C4-2B (cell line): ENCODE measurements around the gene ABHD14A.

ENCODE experiments used
- H3K27ac ChIP-seq: fragments of 450-650 bp; 2 replicates; pipeline ENCODE4 v1.5.1; 2017
- ZFX ChIP-seq: fragments of 450-650 bp; IDR thresholded peaks from 2 replicates; pipeline ENCODE4 v1.6.1; 2017
- TF ChIP-seq, protein P1 (sequence below): fragments of 450-650 bp; conservative IDR thresholded peaks from 2 replicates; pipeline ENCODE4 v1.5.1; 2017; ENCODE audit warnings: mild to moderate bottlenecking

The ABHD14A gene

GRCh38 chr3:51961602-51962569 lies 13.0 kb upstream of the ABHD14A start:
- no peak overlapping the region for H3K27ac ChIP-seq
- TF ChIP-seq, protein P1, sequence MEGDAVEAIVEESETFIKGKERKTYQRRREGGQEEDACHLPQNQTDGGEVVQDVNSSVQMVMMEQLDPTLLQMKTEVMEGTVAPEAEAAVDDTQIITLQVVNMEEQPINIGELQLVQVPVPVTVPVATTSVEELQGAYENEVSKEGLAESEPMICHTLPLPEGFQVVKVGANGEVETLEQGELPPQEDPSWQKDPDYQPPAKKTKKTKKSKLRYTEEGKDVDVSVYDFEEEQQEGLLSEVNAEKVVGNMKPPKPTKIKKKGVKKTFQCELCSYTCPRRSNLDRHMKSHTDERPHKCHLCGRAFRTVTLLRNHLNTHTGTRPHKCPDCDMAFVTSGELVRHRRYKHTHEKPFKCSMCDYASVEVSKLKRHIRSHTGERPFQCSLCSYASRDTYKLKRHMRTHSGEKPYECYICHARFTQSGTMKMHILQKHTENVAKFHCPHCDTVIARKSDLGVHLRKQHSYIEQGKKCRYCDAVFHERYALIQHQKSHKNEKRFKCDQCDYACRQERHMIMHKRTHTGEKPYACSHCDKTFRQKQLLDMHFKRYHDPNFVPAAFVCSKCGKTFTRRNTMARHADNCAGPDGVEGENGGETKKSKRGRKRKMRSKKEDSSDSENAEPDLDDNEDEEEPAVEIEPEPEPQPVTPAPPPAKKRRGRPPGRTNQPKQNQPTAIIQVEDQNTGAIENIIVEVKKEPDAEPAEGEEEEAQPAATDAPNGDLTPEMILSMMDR: no peak
- no peak for TF ChIP-seq ZFX

DNA sequence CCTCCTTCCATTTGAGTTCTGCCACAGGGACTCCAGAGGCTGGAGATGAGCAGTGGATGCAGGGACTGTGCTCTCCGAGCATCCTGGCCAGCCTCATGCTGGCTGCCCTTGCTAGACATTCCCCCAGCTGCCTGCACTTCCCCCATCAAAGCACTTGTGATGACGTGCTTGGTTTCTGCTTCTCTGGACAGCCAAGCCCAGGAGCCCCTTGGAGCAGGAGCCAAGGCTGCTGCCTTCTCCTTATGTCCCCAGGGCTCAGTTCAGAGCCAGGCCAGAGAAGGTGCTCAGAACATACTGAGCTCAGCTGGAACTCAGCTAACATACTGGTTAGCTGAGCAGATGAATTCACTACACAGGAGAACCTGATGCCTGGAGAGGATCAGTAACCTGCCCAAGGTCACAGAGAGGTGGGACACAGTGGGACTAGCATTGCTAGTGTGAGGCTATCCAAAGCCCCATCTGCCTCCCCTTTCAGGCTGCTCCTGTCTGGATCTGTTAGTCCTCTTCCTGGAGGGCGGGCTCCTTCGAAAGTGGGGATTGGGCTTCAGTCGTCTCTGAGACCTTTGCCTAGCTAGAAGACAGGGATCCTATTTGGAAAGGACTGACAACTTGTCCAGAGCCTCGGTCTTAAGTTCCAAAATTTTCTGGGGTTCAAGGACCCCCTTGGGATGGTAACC lies 11.9 kb upstream of the ABHD14A start:
- H3K27ac ChIP-seq: no peak overlapping the region
- TF ChIP-seq, protein P1: no peak
- no peak for TF ChIP-seq ZFX

DNA sequence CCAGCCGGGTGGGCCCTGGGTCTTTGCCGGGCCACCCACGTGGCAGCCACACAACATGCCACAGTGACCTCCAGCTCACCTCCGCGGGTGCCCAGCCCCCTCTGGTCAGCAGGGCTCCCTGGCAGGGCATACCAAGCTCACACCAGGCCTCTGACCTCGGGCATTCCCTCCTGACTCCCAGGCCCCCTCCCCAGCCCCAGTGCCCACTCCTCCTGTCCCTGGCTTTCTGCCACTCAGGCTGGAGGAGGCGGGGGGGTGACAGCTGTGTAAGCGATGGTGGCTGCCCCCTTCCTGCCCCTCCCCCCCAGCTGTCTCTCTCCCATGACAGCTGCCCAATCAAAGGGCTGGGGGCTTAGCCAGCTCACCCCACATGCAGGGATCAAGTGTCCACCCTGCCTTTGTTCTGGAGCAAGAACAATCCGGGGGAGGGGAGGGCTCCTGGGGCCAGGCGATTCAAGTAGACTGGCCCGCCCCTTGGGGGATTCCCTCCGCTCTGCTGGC lies 10.9 kb upstream of the ABHD14A start:
- H3K27ac ChIP-seq: no peak overlapping the region
- TF ChIP-seq, protein P1: no peak
- no peak for TF ChIP-seq ZFX

DNA sequence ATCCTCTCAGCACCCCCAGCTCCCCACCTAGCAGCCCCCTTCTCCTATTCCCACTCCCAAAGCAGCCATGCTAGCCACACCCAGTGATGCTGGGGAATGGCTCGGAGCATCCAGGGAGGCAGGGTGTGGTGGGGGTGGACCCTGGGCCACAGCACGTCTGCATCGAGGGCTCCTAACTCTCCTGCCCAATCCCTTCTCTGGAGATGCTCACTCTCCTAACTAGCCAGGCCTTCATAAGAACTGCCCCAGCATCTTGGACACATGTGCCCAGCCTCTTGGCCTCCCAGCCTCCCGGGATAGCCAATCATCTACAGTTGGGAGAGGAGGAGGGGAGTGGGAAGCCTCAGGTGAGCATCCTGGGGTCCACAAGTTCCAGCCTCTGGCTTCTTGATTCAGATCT lies 10.3 kb upstream of the ABHD14A start:
- no peak overlapping the region for H3K27ac ChIP-seq
- no peak for TF ChIP-seq ZFX
- TF ChIP-seq, protein P1: no peak

DNA sequence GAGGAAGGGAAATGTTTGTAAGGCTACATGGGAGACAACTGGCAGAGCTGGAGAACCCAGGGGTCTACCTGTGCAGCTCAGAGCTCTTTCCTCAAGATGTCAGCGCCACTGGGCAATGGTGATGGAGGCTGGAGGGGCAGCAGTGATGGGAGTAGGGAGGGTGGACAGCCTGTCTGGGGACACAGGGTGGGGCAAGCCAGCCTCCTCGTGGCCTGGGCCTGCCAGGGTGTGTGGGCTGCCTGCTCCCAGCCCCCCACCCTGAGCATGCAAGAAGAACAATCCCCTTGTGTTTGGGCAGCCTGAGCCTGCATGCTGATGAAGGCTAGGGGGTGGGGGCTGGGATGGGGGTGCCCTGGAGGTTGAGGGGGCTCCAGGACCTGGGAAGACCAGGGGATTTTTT lies 8.8 kb upstream of the ABHD14A start:
- TF ChIP-seq, protein P1: no peak
- no peak for TF ChIP-seq ZFX
- no peak overlapping the region; the same call in 1 of the 2 replicates for H3K27ac ChIP-seq

- TF ChIP-seq, protein P1: no peak
- no peak for TF ChIP-seq ZFX
- peak overlapping the region; percentile 83 for H3K27ac ChIP-seq
These were observed 8.4 kb upstream of the ABHD14A start for GRCh38 chr3:51966486-51966885.

GRCh38 chr3:51966922-51967383 lies 7.9 kb upstream of the ABHD14A start:
- TF ChIP-seq, protein P1: no peak
- peak; percentile 40; the same call in 1 of the 2 replicates for TF ChIP-seq ZFX
- peak overlapping the region; percentile 83 for H3K27ac ChIP-seq
